Prostate gland (tissue), 2 donors: ENCODE results near the gene SLC35G1.

Experiments used
- CTCF ChIP-seq, 4 experiments: fragments of 200-600 bp in 2 of 4; fragments of 450-650 bp in 2 of 4; sonication (generic) in 2 of 4; IDR thresholded peaks; 1 replicate in 3 of 4; 2 replicates in 1 of 4; pipeline ENCODE4 v1.5.1; 2016 to 2019; ENCODE audit warnings: antibody characterized with exemption in 4 of 4, mild to moderate bottlenecking in 2 of 4, moderate library complexity in 2 of 4
- POLR2A ChIP-seq: fragments of 450-650 bp; IDR thresholded peaks from one replicate; pipeline ENCODE4 v1.6.1; 2016; ENCODE audit warnings: antibody characterized with exemption, mild to moderate bottlenecking
- POLR2AphosphoS5 ChIP-seq: sonication (generic); formaldehyde crosslinking; IDR thresholded peaks from one replicate; pipeline ENCODE4 v1.6.1; 2017; ENCODE audit warnings: antibody characterized with exemption

GRCh38 chr10:93876381-93876780, 17.4 kb upstream of the SLC35G1 start:
- TF ChIP-seq CTCF (IDR thresholded peaks at IDR 0.05) (no peak), POLR2A (no peak), POLR2AphosphoS5 (no peak)
